Lower lobe of right lung (tissue), 2 donors: ENCODE data around the gene LRRTM4. TPM values are rescaled to one million over a fixed set of nuclear protein-coding genes. Genes with fewer than 3 reads are reported as not detected.

Experiments
- ATAC-seq, 2 donors: fragments of 200-7000 bp; cut with Tn5 transposase; one replicate each; pipeline ENCODE4 v1.9.1; 2020 to 2022; ENCODE audit warnings: mild to moderate bottlenecking in 2 of 2, moderate library complexity in 2 of 2
- DNase-seq: peaks from one replicate; pipeline ENCODE4 v3.0.0-alpha.2; 2020
- H3K27ac ChIP-seq: fragments of 200-600 bp; one replicate; pipeline ENCODE4 v1.8.0; 2022
- H3K27me3 ChIP-seq: fragments of 200-600 bp; one replicate; pipeline ENCODE4 v1.8.0; 2022; ENCODE audit warnings: low read depth
- H3K36me3 ChIP-seq: fragments of 200-600 bp; one replicate; pipeline ENCODE4 v1.8.0; 2022; ENCODE audit warnings: mild to moderate bottlenecking
- H3K4me1 ChIP-seq: fragments of 200-600 bp; one replicate; pipeline ENCODE4 v1.8.0; 2022
- H3K4me3 ChIP-seq: fragments of 200-600 bp; one replicate; pipeline ENCODE4 v1.8.0; 2022; ENCODE audit warnings: mild to moderate bottlenecking
- H3K9me3 ChIP-seq: fragments of 200-600 bp; one replicate; pipeline ENCODE4 v1.8.0; 2022
- CTCF ChIP-seq: fragments of 200-600 bp; IDR thresholded peaks from one replicate; pipeline ENCODE4 v1.8.0; 2022; ENCODE audit warnings: antibody characterized with exemption, mild to moderate bottlenecking
- intact Hi-C: fragments of 100-400 bp; cut with DNase I; formaldehyde crosslinking; loops from one replicate; pipeline ENCODE4 v1.11.0; 2022
- total RNA-seq: library from RNA; stranded (reverse); fragmentation: NEBNext Ultra II Directional; extraction: Animal tissue kit (Norgen Biotek cat#: 25700); gene quantifications from one replicate; pipeline ENCODE4 v1.2.1, GENCODE V29; 2021
- donor health status: DM: no; HTN: yes; CAD: no; lungs with severe emphysema.

The LRRTM4 gene
- total RNA-seq, 1 donor from 2014 or later: 0.77 TPM

- H3K4me1 ChIP-seq: no peaks in the 10 kb centered on the region
- H3K4me3 ChIP-seq: no peak overlapping the region
- no peak for TF ChIP-seq CTCF
- no peak overlapping the region for H3K27ac ChIP-seq
- intact Hi-C loops: no loop called here
- H3K27me3 ChIP-seq: no peaks in the 10 kb centered on the region
- ATAC-seq (no peak), DNase-seq (no peak)
- no peaks in the 10 kb centered on the region for H3K9me3 ChIP-seq
- H3K36me3 ChIP-seq: no peaks in the 10 kb centered on the region
Measured at GRCh38 chr2:77372636-77373035, 149.5 kb downstream of the LRRTM4 start.

DNA sequence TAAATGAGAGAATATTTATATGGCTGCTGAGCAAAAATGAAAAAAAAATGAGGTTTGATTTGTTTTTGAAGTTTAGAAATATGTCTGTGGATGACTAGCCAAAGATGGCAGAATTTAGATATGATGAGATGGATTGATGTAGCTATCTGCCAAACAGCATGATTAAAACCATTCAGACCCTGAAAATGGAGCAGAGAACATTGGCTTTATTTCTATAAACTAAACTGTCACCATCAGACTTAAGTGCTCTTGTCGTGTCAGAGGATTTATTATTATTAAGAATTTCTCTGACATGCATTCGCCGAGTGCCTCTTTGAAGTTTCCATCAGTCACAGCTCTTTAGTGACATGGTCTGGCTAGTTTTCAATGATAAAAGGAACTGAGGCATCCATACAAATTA is 151.7 kb downstream of the LRRTM4 start:
- DNase-seq (no peak), ATAC-seq (no peak)
- Histone ChIP-seq H3K27me3 (no peaks in the 10 kb centered on the region), H3K4me3 (no peak overlapping the region), H3K36me3 (no peaks in the 10 kb centered on the region), H3K27ac (no peak overlapping the region), H3K9me3 (no peaks in the 10 kb centered on the region), H3K4me1 (no peaks in the 10 kb centered on the region)
- intact Hi-C loops: no loop called here
- no peak for TF ChIP-seq CTCF

DNA sequence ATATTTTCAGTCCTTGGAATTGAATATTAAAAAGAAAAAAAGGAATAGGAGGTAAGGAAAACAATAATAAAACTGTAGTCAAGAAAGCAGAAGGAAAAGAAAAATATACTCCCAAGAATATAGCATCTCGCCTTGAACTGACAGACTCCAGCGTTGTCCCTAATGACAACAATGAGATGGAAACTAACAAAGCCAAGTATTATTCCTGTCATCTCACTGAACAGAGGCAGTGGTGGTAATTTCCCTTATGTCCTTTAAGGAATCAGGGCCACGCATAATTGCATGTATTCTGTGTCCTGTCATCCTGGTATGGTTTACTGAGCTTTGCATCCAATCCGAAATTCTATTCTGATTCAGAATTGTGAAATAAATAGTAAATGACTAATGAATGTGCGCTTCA is 158.9 kb downstream of the LRRTM4 start:
- intact Hi-C loops: no loop called here
- DNase-seq: no peak
- no peak overlapping the region for H3K4me3 ChIP-seq
- no peaks in the 10 kb centered on the region for H3K4me1 ChIP-seq
- H3K27ac ChIP-seq: no peak overlapping the region
- H3K27me3 ChIP-seq: no peaks in the 10 kb centered on the region
- no peak for ATAC-seq
- H3K36me3 ChIP-seq: no peaks in the 10 kb centered on the region
- no peaks in the 10 kb centered on the region for H3K9me3 ChIP-seq
- no peak for TF ChIP-seq CTCF

DNA sequence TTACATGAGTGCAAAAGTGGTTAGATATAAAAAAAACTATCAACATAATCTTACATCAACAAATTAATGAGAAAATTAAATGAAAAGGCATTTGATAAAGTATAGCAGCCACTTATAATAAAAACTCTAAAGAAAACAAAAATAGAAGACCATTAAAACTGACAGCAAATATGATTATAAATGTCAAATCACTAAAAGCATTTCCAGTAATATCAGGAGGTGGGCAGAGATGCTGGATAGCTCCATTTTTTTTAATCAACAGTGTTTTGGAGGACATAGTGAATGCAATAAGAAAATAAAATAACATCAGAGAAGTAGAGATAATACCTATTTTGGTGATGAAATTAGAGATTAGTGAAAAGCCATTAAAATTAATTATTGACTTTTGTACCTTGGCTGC is 173.4 kb downstream of the LRRTM4 start:
- intact Hi-C loops: no loop called here
- Histone ChIP-seq H3K9me3 (no peaks in the 10 kb centered on the region), H3K27me3 (no peaks in the 10 kb centered on the region), H3K4me1 (no peaks in the 10 kb centered on the region), H3K36me3 (no peaks in the 10 kb centered on the region), H3K27ac (no peak overlapping the region), H3K4me3 (no peak overlapping the region)
- no peak for TF ChIP-seq CTCF
- ATAC-seq: no peak
- no peak for DNase-seq

- DNase-seq (no peak), ATAC-seq (no peak)
- Histone ChIP-seq H3K36me3 (no peaks in the 10 kb centered on the region), H3K27me3 (no peaks in the 10 kb centered on the region), H3K4me3 (no peak overlapping the region), H3K9me3 (no peaks in the 10 kb centered on the region), H3K27ac (no peak overlapping the region), H3K4me1 (no peaks in the 10 kb centered on the region)
- TF ChIP-seq CTCF: no peak
- intact Hi-C loops: no loop called here
Measured at GRCh38 chr2:77336013-77336412, 186.2 kb downstream of the LRRTM4 start.
